HG03108 (cell line): ENCODE data around the gene SUCLG2.

ENCODE experiments used
- ATAC-seq: cut with Tn5 transposase; IDR thresholded peaks from one replicate; pipeline ENCODE4 v1.9.1; 2021; ENCODE audit warnings: moderate library complexity; ENCODE audit not compliant: unreplicated experiment

The SUCLG2 gene

DNA sequence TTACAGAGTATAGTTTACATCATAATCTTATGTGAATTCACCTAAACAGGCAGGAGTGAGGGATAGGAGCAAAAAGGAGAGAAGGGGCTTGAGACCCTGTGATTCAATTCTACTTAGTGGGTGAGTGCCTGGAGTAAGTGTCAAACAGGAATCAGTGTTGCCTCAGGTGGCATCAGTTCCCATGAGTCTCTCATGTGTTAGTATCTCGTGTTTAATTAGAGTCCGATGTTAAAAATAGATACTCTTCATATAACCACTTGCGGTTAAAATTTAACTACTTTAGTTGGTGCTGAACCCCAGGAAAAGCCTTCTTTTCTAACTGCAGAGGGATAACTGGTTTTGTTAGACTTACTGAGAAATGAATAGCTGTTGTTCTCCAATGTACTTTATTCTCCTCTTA, 251.5 kb downstream of the SUCLG2 start:
- ATAC-seq, result no peak

DNA sequence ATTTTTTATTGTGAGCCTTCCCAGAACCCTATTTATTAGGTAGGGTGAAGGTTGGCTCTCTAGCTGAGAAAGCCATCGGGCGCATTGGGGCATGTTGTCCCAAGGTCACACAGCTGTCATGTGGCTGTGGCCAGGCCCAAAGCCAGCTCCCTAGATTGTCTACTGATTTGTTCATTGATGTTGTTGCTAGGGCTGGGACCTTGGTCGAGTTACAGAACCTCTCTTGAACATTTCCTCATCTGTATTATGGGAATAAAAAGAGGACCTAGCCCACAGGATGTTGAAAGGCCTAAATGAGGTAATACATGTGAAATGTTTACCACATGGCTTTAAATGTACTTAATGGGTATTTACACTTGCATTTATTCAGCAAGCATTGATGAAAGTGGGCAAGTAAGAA, 252.5 kb downstream of the SUCLG2 start:
- no peak for ATAC-seq

DNA sequence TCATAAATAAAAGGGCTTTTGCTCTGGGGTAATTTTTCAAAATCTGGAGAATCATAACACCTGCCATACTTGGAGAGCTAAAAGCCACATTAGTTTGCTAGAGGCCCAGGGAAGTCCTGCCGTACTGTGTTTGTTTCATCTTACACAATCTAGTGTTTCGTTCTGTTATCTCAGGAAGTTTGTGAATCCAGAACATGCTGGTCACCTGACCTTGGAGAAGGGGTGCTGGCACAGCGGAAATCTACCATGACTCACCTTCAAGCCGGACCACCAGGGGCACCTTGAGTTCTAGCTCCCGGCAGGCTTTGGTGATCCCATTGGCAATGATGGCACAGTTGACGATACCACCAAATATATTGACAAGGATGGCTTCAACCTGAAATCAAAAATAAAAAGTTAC, 253.9 kb downstream of the SUCLG2 start:
- ATAC-seq, result no peak

DNA sequence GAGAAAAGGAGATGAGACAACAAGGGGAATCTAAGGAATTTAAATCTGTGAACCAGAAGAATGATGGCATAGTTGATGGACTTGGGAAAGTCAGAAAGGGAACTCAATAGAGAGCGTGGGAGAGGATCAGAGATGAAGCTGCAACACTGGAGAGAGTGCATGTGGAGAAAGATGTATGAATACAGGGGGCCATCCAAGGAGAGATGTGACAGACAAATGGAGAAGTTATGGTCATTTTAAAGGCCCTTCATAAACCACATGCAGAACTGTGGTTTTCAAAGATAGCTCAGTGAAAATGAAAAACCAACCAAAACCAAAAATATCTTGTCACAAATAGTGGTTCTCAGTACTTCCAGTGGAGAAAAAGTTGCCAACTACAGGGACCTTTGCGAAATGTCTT, 265.2 kb downstream of the SUCLG2 start:
- peak; percentile 87 for ATAC-seq

DNA sequence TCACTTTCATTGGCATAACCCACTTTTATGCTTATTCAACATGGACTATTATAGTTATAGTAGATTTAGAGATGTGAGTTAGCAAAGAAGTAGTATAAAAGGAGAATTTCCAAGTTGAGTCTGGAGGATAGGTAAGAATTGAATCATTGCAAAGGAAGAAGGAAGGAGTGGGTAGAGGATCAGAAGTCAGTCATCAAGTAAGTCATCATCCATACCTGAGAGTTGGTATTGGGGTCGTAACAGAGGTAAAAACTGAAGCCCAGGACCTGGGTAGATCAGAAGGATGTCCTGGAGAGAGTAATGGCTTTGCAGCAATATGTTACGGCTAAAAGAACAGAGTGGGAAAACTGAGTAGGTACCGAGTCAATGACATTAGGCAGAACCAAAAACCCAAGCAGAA, 265.7 kb downstream of the SUCLG2 start:
- no peak for ATAC-seq

DNA sequence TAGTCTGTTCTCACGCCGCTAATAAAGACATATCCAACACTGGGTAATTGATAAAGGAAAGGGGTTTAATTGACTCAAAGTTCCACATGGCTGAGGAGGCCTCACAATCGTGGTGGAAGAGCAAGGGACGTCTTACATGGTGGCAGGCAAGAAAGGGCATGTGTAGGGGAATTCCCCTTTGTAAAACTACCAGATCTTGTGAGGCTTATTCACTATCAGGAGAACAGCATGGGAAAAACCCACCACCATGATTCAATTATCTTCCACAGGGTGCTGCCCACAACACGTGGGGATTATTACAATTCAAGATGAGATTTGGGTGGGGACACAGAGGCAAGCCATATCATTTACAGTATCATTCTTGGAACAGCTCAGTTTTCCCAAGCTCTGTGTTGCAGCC, 268.0 kb downstream of the SUCLG2 start:
- no peak for ATAC-seq

DNA sequence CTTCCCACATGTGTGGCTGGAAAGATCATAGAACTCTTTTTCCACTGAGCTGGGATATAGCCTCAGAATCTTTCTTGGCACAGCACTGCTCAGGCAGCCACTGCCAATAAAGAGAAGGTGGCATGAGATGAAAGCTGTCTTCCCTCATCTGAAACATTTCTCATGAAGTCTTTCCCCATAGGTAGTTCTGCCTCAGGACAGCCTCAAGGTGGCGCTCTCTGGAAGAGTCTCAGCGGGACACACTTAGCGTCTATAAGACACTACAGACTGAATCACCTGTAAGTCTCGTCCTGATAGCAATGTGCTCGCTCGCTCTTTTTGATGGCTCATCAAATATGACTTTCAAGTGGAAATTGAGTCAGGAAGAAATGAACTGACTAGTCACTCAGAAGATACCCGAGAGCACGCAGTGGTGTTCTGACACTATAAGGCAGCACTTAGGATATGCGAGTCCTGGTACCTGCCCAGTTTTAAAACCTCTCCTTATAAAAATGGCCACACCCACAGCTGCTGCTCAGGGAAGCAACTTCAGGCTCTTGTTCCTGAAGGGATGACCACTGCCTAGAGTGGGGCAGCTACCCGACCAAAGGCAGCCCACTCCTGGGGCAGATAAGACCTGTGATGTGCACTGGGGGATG, 269.5 kb downstream of the SUCLG2 start:
- ATAC-seq, result no peak

DNA sequence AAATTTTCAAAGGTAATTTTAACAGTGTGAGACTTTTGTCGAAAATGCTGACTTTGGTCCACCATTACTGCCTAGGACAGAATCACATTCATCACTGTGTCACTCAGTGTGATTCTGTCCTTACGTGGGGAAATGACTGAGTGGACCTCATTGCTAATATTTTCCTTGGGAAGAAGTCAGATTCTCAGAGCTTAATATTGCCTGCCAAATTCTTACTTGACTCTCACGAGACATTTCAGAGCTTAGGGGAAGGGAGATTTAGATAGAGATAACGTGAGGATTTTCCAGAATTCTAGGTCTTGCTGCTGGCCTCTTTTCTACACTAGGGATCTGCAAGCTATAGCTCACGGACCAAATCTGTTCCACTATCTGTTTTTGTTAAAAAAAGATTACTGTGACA, 270.4 kb downstream of the SUCLG2 start:
- no peak for ATAC-seq

DNA sequence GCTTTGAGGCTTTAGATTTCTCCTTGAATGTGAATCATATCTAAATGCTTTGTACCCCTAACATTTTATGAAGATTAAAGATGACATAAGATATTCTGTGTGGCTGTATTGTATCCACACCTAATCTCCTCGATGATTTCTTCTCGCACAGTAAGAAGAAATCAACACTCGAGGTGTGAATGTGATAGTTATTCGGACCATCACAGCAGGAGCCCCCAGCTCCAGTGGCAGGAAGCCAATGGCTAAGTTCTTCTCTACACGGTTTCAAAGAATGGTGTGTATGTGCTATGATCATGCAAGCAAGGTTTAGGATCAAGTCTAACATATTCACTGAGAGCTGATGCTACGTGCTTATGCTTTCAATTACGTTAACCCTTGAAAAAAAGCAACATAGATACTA, 271.0 kb downstream of the SUCLG2 start:
- ATAC-seq, result no peak

DNA sequence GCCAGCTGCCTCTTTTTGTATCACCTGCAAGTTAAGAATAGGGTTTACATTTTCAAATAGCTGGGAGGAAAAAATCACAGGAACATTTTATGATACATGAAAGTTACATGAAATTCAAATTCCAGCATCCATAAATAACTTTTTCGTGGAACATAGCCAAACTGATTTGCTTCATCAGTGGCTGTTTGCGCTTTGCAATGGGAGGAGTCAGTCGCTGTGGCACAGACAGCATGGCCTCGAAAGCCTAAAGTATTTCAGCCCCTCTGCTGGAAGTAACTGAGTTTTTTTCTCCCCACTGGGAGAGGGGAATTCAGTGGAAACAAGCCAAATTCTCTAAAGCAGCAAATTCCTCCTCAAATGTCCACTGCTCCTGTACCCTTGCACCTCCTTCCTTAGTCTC, 271.9 kb downstream of the SUCLG2 start:
- ATAC-seq, result no peak

DNA sequence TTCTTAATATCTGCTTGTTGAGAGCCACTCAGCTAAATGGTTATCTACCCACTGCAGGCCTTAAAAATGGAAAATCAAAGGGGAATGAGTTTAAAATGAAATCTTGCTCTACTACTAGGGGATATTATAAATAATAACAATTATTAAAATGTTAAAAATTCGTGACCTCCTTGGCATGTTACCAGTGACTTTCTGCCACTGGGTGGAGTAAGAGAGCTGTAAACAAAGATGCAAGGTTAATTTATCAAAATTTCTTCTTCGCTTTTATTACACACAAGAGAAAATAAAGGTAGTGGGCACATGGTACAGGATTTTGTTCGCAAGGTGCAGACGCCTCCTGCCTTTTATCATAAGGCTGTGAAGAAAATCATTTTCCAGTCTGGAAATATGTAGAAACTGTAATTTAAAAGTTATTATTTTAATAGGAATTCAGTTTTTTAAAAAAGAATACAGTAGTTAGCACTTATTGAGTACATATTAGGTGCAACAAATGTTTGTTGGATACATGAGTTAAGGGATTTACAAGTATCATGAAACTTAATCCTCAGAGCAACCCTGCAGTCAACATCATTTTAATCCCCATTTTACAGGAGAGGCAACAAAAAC, 272.6 kb downstream of the SUCLG2 start:
- no peak for ATAC-seq

DNA sequence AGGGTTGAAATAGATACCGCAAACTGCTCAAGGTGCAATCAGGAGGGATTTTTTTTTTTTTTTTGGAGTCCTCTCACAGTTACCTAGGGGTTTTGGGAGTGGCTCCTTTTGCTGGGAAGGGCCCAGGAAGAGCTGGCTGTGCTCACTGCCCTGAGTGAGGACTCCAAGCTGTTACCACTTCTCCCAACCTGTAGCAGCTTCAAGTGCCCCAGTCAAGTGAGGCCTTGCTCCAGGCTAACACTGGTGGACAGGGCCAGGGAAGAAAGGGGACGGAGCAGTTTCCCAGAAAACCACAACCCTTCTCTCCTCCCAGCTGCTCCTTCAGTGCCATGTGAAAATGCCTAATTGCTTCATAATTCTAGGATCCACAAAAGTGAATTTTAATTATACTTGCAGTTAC, 274.3 kb downstream of the SUCLG2 start:
- ATAC-seq, result no peak

DNA sequence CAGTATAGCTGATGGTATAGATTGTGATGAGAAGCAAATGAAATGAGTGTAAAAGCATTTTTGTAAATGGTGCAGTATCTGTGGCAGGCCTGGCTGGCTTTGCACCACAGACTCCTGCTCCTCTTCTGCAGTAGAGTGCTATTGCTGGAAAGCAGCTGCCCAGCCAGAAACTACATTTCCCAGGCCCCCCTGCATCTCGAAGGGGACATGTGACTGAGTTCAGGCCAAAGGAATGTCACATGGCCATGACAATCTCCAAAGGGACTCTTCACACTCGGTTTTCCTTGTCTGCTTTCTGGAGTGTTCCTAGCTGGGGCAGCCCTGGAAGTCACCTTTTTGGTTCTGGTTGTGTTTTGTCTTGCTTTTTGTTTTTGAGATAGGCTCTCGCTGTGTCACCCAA, 277.1 kb downstream of the SUCLG2 start:
- ATAC-seq, result no peak

DNA sequence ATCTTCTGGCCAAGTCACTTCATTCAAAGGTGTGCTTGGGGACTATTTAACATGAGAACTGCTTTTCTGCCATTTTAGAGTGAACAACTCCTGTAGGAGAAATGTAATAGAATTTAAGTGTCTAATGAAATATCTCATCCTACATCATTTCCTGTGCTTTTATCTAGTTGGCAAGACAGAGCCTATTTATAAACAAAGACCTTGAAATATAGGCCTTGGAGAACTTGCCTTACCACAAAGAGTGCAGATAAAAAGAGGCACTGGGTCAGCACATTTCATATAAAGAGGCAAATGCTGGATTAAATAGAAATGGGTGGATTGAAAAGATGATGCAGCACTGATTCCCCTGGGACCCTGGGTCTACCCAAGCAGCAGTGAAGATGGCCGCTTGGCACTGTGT, 278.0 kb downstream of the SUCLG2 start:
- no peak for ATAC-seq

DNA sequence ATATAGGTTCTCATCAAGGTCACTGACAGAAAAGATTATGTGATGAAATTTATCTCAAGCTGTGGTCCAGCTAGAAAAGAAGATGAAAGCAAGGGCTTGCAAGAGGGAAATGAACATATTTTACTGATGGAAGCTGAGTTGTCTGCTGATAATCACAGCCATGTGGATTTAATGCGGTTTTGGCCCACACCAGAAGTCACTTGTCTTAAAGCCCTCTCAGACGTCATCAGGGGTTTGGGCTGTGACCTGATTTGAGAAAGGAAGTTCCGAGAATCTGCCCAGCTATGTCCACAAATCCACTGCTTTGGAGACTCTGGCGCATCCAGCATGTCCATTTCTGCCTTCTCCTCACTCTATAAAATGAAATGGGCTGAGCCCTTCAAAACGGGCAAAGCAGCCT, 278.4 kb downstream of the SUCLG2 start:
- ATAC-seq, result no peak

DNA sequence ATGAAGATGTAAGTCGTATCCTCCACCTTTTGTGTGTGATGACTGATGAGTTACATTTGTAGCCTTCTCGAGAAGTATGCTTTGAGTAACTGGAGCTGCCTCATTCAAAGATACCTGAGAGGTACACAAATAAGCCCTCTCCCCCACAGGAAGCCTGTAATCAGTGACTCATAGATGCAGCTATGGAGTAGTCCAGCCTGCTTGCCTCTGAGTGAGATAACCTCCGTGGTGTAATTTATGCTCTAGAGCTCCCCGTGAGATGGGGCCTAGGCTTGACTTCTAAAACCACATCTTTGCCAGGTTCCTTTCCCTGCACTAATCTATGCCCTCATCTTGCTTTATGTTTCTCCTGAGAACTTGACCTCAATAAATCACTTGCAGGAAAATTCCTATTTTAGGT, 291.7 kb downstream of the SUCLG2 start:
- ATAC-seq, result no peak

DNA sequence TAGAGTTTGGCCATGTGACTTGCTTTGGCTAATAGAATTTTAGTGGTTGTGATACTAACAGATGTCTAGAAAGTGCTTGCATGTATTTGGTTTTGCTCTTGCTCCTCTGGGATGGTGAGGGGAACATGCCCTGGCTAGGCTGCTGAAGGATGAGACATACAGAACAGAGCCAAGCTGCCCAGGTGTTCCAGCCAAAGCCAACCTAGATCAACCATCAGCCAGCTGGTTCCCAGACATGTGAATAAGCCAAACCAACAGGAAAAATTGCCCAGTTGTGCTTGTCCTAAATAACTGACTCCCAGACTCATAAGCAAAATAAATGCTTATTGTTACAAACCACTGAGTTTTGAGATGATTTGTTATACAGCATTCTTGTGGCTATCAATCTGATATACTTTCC, 292.6 kb downstream of the SUCLG2 start:
- no peak for ATAC-seq

DNA sequence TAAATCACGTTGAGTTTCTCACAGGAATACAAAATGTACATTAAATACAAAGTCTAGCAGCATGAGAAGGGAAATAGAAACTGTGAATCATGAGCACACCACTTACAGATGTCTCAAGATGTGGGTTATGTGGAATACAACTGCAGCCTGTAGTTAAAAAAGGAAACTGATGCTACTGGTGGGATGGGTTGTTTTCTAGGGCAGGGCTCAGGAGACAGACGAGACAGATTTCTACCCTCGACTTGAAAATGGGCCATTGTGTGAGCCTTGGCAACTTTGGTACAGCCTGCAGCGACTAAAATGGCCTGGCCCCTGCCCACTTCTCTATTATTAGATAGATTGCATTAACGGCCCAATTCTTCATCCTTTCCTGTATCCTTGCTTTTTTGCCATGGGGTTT, 293.1 kb downstream of the SUCLG2 start:
- no peak for ATAC-seq

DNA sequence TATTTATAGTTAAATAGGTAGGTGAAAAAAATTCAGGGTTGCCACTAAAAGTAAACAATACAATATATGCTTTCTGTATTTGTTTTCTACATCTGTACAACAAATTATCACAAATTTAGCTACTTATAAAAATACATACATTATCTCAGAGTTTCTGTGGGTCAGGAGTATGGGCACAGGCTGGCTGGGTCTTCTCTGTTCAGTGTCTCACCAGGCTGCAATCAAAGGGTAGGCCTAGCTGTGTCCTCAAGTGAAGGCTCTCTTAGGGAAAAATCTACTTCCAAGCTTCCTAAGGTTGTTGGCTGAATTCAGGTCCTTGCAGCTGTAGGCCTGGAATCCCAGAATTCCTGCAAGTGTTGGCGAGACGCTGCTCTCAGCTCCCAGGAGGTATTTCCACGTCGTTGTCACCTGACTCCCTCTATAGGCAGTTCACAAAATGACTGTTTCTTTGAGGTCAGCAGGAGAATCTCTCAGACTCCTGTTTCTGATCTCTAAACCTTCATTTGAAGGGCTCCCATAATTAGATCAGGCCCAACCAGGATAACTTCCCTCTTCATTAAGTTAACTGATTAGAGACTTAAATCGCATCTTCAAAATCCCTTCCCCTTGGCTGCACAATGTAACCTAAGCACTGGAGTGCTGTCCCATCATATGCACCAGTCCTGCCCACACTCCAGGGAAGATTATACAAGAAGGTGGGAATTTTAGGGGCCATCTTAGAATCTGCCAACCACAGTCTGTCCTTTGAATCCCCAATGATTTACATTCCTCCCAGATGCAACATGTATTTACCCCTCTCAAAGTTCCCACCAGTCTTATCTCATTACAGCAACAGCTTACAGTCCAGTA, 296.6 kb downstream of the SUCLG2 start:
- ATAC-seq, result no peak

DNA sequence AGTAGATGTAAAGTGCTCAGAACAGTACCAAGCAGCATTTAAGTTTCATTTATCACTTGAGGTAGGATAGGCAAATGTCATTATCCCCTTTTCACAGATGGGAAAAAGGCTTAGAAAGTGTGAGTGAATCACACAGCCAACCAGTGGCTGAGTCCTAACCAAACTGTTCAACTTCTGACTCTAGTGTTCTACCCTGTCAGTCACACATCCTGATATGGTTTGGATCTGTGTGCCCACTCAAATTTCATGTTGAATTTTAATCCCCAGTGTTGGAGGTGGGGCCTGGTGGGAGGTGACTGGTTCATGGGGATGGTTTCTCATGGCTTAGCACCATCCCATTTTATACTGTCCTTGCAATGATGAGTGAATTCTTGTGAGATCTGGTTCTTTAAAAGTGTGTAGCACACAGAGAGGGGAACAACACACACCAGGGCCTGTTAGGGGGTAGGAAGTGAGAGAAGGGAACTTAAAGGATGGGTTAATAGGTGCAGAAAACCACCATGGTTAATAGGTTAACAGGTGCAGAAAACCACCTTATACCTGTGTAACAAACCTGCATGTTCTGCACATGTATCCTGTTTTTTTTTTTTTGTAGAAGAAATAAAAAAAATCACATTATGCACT, 304.7 kb downstream of the SUCLG2 start:
- peak; percentile 94 for ATAC-seq

DNA sequence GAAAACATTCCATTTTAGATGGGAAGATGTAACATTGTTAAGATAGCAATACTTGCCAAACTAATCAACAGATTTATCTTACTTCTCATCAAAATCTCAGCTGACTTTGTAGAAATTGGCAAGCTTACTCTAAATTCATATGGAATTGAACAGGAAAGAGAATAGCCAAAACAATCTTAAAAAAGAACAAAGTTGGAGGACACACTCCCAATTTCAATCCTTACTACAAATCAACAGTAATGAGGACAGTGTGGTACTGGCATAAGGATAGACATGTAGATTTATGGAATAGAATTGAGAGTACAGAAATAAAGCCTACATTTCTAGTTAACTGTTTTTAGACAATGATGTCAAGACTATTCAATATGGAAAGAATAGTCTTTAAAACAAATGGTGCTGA, 308.3 kb downstream of the SUCLG2 start:
- ATAC-seq, result no peak

DNA sequence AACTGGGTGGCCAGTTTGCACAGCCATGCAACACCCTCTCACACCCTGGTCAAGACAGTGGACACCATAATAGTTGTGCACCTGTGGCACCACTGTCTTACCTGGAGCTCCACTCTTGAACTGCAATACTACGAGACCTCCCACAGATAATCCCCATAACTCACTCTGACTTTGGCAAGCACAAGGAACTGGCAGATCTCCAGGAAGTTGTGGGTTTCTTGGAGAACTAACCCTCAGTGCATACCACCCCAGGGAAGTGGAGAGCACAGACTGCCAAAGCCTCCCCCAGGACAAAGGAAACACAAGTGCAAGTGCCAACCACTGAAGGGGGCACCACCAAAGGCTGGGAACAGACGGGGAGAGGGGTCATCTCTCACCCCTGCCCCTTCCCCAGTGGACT, 318.6 kb downstream of the SUCLG2 start:
- no peak for ATAC-seq
